Muscle layer of colon (tissue), 2 donors: ENCODE data around the gene KCNK6.

Source experiments
- H3K27ac ChIP-seq: one replicate; pipeline ENCODE4 v1.7.0; 2013; ENCODE audit warnings: low read depth, mild to moderate bottlenecking, low read length, moderate library complexity
- H3K27me3 ChIP-seq, 2 donors: one replicate each; pipeline ENCODE4 v1.7.0; 2013; ENCODE audit warnings: low read length in 2 of 2, mild to moderate bottlenecking in 2 of 2; ENCODE audit not compliant: insufficient read depth in 2 of 2, control insufficient read depth in 1 of 2
- H3K36me3 ChIP-seq: one replicate; pipeline ENCODE4 v1.7.0; 2013; ENCODE audit warnings: mild to moderate bottlenecking, low read length; ENCODE audit not compliant: insufficient read depth
- H3K4me1 ChIP-seq: one replicate; pipeline ENCODE4 v1.7.0; 2013; ENCODE audit warnings: mild to moderate bottlenecking, low read length; ENCODE audit not compliant: insufficient read depth
- H3K4me3 ChIP-seq, 2 donors: one replicate each; pipeline ENCODE4 v1.7.0; 2013; ENCODE audit warnings: low read length in 2 of 2, low read depth in 1 of 2, mild to moderate bottlenecking in 1 of 2, moderate library complexity in 1 of 2
- H3K9ac ChIP-seq: one replicate; pipeline ENCODE4 v1.7.0; 2013; ENCODE audit warnings: low read length
- H3K9me3 ChIP-seq: one replicate; pipeline ENCODE4 v1.7.0; 2013; ENCODE audit warnings: mild to moderate bottlenecking, low read length
- donor health status: abdominal sarcoma.
- donor health status: Adenocarcinoma of cecum.

The KCNK6 gene

DNA sequence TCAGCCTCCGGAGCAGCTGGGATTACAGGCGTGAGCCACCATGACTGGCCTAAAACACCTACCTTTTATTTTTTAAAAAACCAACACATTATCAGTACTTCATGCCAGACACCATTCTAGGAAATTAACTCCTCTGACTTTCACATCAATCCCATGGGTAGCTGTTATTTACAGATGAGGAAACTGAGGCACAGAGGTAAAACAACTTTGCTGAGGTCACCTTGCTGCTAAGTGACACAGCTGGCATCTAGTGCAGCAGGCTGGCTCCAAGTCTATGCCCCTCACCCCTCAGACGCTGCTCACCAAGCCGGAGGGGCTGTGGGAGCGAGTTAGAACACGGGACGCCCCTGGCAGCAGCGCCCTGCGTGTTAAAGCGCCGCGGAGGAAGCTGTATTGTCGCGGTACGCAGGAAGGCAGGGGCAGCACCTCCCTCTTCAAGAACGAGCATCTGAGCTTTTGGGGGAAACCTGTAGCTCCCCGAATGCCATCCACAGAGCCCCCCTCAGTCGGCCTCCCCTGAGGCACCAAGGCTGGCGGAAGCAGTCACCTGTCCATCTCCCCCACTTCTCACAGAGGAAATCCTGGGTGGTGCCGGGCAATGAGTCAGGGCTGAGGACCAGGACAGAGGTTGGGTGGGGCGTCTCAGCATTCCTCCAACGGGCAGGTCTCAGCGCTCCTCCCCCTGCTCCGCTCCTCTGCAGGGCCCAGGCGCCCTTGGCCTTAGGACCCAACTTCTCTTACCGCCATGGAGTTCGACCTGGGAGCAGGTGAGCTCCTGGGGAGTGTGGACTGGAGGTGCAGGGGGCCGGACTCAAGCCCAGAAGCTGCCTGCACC, 15.9 kb upstream of the KCNK6 start, which contains the start of gene C19orf33:
Gene C19orf33 (plus strand): TSS at position 735 of the 835 bp plus-strand sequence. CDS start 11 bp downstream, at position 746.
- no peaks in the 10 kb centered on the region for H3K27me3 ChIP-seq
- no peaks in the 10 kb centered on the region for H3K9me3 ChIP-seq
- H3K4me1 ChIP-seq = no peaks in the 10 kb centered on the region
- no peak within 1 kb of the TSS for H3K27ac ChIP-seq
- H3K9ac ChIP-seq = no peak within 1 kb of the TSS
- H3K4me3 ChIP-seq = no peak within 1 kb of the TSS
- peaks cover 14% of the 10 kb centered on the region for H3K36me3 ChIP-seq

GRCh38 chr19:38304352-38304865, 15.2 kb upstream of the KCNK6 start:
- Histone ChIP-seq H3K9me3 (no peaks in the 10 kb centered on the region), H3K9ac (no peak overlapping the region), H3K27me3 (no peaks in the 10 kb centered on the region), H3K4me1 (no peaks in the 10 kb centered on the region), H3K36me3 (peaks cover 14% of the 10 kb centered on the region), H3K4me3 (no peak overlapping the region), H3K27ac (no peak overlapping the region)

GRCh38 chr19:38304866-38305429, 14.7 kb upstream of the KCNK6 start:
- Histone ChIP-seq H3K27ac (no peak overlapping the region), H3K9me3 (no peaks in the 10 kb centered on the region), H3K4me3 (no peak overlapping the region), H3K27me3 (no peaks in the 10 kb centered on the region), H3K36me3 (peaks cover 14% of the 10 kb centered on the region), H3K9ac (no peak overlapping the region), H3K4me1 (no peaks in the 10 kb centered on the region)

GRCh38 chr19:38306236-38306635, 13.4 kb upstream of the KCNK6 start:
- no peaks in the 10 kb centered on the region for H3K27me3 ChIP-seq
- no peak overlapping the region for H3K9ac ChIP-seq
- no peak overlapping the region for H3K4me3 ChIP-seq
- peaks cover 14% of the 10 kb centered on the region for H3K36me3 ChIP-seq
- no peaks in the 10 kb centered on the region for H3K4me1 ChIP-seq
- no peaks in the 10 kb centered on the region for H3K9me3 ChIP-seq
- H3K27ac ChIP-seq = no peak overlapping the region

GRCh38 chr19:38307076-38307475, 12.6 kb upstream of the KCNK6 start:
- Histone ChIP-seq H3K4me1 (no peaks in the 10 kb centered on the region), H3K27ac (no peak overlapping the region), H3K4me3 (no peak overlapping the region), H3K36me3 (peaks cover 14% of the 10 kb centered on the region), H3K9me3 (no peaks in the 10 kb centered on the region), H3K27me3 (no peaks in the 10 kb centered on the region), H3K9ac (no peak overlapping the region)

DNA sequence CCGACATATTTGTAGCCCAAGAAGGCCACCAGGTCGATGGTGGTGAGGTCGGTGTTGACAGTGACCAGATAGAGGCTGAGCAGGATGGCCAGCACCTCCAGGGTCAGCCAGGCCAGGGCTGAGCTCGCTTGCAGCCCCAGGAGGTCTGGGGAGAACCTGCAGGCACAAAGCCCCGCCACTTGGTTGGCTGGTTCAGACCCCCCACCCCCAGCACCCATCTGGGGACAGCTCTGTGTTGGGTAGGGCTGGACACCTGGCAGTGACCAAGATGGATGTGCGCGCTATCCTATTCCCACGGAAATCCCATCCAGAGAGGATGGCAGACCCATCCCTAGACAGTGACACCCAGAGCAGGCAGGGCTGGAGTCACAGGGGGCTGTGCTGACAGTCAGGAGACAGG, 12.0 kb upstream of the KCNK6 start:
- Histone ChIP-seq H3K27ac (no peak overlapping the region), H3K4me1 (no peaks in the 10 kb centered on the region), H3K4me3 (no peak overlapping the region), H3K9me3 (no peaks in the 10 kb centered on the region), H3K9ac (no peak overlapping the region), H3K27me3 (no peaks in the 10 kb centered on the region), H3K36me3 (peaks cover 14% of the 10 kb centered on the region)

GRCh38 chr19:38308006-38308766, 11.5 kb upstream of the KCNK6 start:
- H3K4me3 ChIP-seq = no peak overlapping the region
- no peaks in the 10 kb centered on the region for H3K27me3 ChIP-seq
- no peaks in the 10 kb centered on the region for H3K4me1 ChIP-seq
- no peak overlapping the region for H3K9ac ChIP-seq
- peaks cover 14% of the 10 kb centered on the region for H3K36me3 ChIP-seq
- H3K9me3 ChIP-seq = no peaks in the 10 kb centered on the region
- H3K27ac ChIP-seq = no peak overlapping the region

GRCh38 chr19:38308926-38309614, 10.6 kb upstream of the KCNK6 start:
- Histone ChIP-seq H3K36me3 (peaks cover 14% of the 10 kb centered on the region), H3K27me3 (no peaks in the 10 kb centered on the region), H3K9ac (no peak overlapping the region), H3K4me3 (no peak overlapping the region), H3K4me1 (no peaks in the 10 kb centered on the region), H3K9me3 (no peaks in the 10 kb centered on the region), H3K27ac (no peak overlapping the region)

GRCh38 chr19:38309615-38310278, 9.9 kb upstream of the KCNK6 start:
- Histone ChIP-seq H3K36me3 (peaks cover 14% of the 10 kb centered on the region), H3K9me3 (no peaks in the 10 kb centered on the region), H3K4me3 (no peak overlapping the region), H3K9ac (no peak overlapping the region), H3K4me1 (no peaks in the 10 kb centered on the region), H3K27ac (no peak overlapping the region), H3K27me3 (no peaks in the 10 kb centered on the region)

DNA sequence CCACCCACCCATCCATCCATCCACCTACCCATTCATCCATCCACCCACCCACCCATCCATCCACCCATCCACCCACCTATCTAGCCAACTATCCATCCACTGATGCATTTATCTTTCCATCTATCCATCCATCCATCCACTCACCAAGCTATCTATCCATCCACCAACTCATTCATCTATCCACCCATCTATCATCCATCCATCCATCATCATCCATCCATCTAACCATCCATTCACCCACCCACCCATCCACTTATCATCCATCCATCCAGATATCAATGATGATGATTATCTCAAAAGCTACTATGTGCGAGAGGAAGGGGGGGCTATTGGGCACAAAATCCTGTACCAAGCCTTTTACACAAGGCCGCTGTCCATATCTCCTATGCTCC, 9.4 kb upstream of the KCNK6 start:
- peaks cover 3% of the 10 kb centered on the region for H3K4me1 ChIP-seq
- no peak overlapping the region for H3K9ac ChIP-seq
- no peaks in the 10 kb centered on the region for H3K27me3 ChIP-seq
- no peak overlapping the region for H3K4me3 ChIP-seq
- no peaks in the 10 kb centered on the region for H3K9me3 ChIP-seq
- H3K36me3 ChIP-seq = peaks cover 14% of the 10 kb centered on the region
- no peak overlapping the region for H3K27ac ChIP-seq
